Loucy (cell line): ENCODE data around the gene SV2B.

Source experiments
- CTCF ChIP-seq: fragments of 200-600 bp; sonication (generic); conservative IDR thresholded peaks from 2 replicates; pipeline ENCODE4 v1.5.1; 2014; ENCODE audit warnings: mild to moderate bottlenecking, antibody characterized with exemption, low read length
- EZH2phosphoT487 ChIP-seq: fragments of 200-600 bp; IDR thresholded peaks from 2 replicates; pipeline ENCODE4 v1.6.1; 2018; ENCODE audit warnings: antibody characterized with exemption, mild to moderate bottlenecking, moderate library complexity, borderline replicate concordance

GRCh38 chr15:91070872-91071271, 29.2 kb upstream of the SV2B start:
- TF ChIP-seq CTCF (no peak), EZH2phosphoT487 (no peak)
